Measurements from ENCODE around the gene MTRR.

DNA sequence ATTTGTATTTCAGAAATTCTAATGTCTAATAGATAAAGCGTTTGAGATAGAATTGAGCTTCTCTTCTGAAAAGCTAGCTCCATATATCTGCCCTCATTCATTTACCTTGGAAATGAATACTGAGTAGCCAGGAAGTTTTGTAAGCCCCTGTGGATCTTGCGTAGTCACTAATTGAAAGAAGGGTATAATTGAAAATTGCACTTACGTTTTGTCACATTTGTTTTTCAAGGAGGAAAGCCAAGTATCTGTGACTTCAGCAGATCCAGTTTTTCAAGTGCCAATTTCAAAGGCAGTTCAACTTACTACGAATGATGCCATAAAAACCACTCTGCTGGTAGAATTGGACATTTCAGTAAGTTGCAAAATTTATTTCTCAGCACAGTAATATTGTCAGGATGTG, 14.0 kb downstream of the MTRR start:
- TF ChIP-seq, protein P1, sequence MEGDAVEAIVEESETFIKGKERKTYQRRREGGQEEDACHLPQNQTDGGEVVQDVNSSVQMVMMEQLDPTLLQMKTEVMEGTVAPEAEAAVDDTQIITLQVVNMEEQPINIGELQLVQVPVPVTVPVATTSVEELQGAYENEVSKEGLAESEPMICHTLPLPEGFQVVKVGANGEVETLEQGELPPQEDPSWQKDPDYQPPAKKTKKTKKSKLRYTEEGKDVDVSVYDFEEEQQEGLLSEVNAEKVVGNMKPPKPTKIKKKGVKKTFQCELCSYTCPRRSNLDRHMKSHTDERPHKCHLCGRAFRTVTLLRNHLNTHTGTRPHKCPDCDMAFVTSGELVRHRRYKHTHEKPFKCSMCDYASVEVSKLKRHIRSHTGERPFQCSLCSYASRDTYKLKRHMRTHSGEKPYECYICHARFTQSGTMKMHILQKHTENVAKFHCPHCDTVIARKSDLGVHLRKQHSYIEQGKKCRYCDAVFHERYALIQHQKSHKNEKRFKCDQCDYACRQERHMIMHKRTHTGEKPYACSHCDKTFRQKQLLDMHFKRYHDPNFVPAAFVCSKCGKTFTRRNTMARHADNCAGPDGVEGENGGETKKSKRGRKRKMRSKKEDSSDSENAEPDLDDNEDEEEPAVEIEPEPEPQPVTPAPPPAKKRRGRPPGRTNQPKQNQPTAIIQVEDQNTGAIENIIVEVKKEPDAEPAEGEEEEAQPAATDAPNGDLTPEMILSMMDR (IDR thresholded peaks at IDR 0.05), result peak in 1 of 6 experiments; percentile 5
- no peak for TF ChIP-seq POLR2A (IDR thresholded peaks at IDR 0.05)

Measured in thyroid gland (tissue), 4 donors.